ENCODE measurements around the gene GRIA4.

GRIA4 gene

GRCh38 chr11:105635466-105635865, 25.6 kb downstream of the GRIA4 start:
- no peak for DNase-seq (ENCODE audit: low read depth, low spot score)

GRCh38 chr11:105636496-105636895, 26.6 kb downstream of the GRIA4 start:
- no peak for DNase-seq (ENCODE audit: low read depth, low spot score)

More at GRCh38 chr11:105635466-105635865, 25.6 kb downstream of the GRIA4 start:
- no peak overlapping the region for H3K27ac ChIP-seq

DNA sequence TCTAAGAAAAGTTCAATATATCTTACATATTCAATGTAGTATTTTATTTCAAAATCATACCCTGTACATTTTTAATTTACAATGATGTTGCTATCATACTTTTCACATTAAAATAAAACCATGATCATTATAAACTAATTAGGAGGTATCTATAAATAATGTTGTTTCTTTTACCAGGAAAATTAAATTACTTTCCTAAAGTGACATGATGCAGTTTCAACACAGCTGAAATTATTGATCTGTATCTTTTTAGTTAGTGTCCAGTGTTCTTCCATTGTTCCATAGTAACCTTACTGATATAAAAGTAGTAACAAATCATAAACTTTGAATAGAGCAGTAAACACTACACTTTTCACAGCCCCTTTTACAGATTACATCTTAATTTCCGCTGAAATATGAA, 29.7 kb downstream of the GRIA4 start:
- no peak for DNase-seq (ENCODE audit: low read depth, low spot score)
- H3K27ac ChIP-seq: no peak overlapping the region

More at GRCh38 chr11:105636496-105636895, 26.6 kb downstream of the GRIA4 start:
- no peak overlapping the region for H3K27ac ChIP-seq

DNA sequence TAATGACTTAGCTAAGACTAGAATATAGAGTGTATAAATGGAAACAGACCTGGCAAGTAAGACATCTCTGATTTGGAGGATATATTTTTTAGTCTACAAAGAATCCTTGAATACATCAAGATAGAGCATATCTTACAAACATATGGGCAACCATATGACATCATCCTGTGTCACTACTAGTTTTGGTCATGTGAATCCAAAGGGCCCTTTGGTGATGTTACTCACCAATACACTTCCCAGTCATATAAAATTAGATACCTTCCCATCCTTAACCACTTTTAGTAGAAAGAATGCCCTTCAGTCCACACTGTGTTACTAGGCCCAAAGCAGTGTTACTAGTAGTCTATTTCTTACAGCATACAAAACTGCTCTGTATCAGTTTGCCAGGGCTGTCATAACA, 31.6 kb downstream of the GRIA4 start:
- H3K27ac ChIP-seq: no peak overlapping the region
- no peak for DNase-seq (ENCODE audit: low read depth, low spot score)

GRCh38 chr11:105642870-105643269, 33.0 kb downstream of the GRIA4 start:
- DNase-seq (ENCODE audit: low read depth, low spot score): no peak

DNA sequence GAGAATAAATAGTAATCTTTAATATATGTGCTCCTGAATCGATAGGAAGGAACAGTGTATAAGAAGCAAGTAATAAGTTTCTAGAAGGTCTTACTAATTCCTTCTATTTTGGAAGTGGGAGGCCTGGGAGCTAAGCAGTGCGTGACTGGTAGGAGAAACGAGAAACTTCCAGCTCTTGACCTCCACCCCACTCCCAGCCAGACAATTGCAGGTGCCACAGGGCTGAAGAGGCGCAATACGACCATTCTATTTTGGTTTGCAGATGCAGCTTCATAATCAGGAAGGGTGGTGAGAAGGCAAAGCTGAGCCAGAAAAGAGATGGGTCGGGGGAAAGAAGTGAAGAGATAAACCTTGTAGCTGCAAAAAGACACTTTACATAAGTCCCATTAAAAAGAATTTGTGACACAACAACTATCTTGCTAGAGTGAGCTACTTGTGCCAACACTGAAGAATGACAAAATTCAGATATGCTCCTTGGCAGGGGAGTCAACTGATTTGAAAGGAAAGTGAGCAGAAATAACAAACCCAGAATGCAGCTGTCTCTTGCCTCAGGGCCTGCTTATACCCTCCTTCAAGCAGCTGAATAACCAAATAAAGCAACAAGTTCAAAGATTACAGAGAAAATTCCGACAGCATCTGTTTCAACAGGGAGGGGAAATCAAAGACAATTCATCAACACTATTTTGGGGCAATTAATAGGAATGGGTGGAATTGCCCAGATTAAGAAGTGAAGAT, 35.1 kb downstream of the GRIA4 start:
- H3K27ac ChIP-seq: no peak overlapping the region
- DNase-seq (ENCODE audit: low read depth, low spot score): no peak

More at GRCh38 chr11:105642870-105643269, 33.0 kb downstream of the GRIA4 start:
- no peak overlapping the region for H3K27ac ChIP-seq

DNA sequence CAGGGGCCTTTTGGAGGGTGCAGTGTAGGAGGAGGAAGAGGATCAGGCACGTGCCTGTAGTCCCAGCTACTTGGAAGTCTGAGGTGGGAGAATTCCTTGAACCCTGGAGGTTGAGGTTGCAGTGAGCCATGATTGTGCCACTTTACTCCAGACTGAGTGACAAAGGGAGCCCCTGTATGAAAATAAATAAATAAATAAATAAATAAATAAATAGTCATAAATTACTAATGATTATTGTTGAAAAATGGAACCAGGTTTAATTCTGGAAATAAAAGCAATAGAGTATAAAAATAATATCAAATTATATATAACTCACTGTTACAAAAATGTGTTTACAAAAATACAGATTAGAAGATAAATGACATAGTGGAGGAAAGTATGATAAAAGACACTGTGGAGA, 37.9 kb downstream of the GRIA4 start:
- no peak for DNase-seq (ENCODE audit: low read depth, low spot score)
- no peak overlapping the region for H3K27ac ChIP-seq

DNA sequence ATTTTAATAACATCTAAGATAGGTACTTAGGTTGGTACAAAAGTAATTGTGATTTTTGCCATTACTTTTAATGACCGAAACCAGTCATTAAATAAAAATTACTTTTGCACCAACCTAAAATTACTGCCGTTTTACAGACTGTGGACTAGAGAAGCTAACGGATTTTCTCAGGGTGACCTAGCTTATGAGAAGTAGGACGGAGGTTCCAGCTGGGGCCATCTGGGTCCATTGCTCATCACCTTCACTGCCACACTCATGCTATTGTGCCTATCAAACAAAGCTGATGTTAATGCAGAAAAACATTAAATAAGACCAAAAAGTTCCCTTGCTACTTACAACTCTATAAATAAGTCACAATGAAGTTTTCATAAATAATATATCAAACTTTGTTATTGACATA, 38.9 kb downstream of the GRIA4 start:
- DNase-seq (ENCODE audit: low read depth, low spot score): no peak
- H3K27ac ChIP-seq: no peak overlapping the region

- no peak for DNase-seq (ENCODE audit: low read depth, low spot score)
- no peak overlapping the region for H3K27ac ChIP-seq
Observed at GRCh38 chr11:105665281-105665680, 55.4 kb downstream of the GRIA4 start.

GRCh38 chr11:105667441-105667840, 57.6 kb downstream of the GRIA4 start:
- H3K27ac ChIP-seq: no peak overlapping the region
- DNase-seq (ENCODE audit: low read depth, low spot score): no peak

GRCh38 chr11:105670811-105671210, 60.9 kb downstream of the GRIA4 start:
- no peak for DNase-seq (ENCODE audit: low read depth, low spot score)
- no peak overlapping the region for H3K27ac ChIP-seq

DNA sequence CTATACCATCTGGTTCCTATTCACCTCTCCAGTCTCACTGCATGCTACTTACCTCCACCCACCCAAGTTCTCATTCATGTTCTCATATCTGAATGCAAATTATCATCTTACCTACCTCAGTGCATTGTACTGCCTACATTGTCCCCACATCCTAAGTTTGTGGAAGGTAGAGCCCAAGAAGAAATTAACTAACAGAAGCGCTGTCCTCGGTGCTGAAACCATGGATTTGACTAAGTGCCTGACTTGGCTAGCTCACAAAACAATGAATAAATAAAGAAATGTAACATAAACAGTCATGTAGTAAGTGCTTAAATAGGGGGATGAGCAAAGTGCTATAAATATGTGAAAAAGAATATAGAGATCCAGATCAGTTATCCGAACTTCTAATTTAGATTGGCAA, 63.2 kb downstream of the GRIA4 start:
- no peak for DNase-seq (ENCODE audit: low read depth, low spot score)
- no peak overlapping the region for H3K27ac ChIP-seq

DNA sequence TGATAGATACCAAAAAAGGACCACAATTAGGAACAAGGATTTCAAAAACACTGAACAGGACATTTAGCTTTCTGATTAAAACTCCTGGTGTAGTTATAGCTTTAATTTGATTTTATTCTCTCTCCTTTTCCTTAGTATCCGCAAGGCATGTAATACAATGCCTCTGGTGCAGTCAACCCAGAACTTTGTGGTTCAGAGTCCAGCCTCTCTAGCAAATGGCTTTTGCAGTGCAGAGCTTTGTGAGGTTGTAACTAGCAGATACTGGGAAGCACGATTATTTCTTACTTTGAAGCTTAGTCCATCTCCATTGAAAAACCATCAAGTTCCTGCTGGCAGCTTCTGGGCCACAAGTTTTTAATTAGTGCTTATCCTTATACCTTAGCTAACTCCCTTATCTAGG, 79.8 kb downstream of the GRIA4 start:
- no peak overlapping the region for H3K27ac ChIP-seq

DNA sequence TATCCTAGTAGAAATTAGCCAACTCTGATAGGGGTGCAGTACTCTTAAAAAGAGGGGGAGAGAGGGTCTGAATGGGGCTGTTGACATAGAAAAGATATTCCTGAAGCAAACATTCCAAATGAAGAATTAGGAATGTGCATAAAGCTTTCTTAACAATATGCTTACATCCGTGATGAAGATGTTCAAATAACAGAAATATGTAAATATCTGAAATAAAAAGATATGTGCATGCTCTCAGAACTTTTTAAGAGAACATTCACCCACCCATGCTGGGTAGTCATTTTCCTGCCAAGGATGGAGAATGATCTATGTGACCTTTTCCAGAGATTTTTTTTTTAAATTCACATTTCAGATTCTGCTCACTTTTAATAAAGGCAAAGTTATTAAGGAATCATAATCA, 80.6 kb downstream of the GRIA4 start:
- DNase-seq (ENCODE audit: low read depth, low spot score): no peak
- no peak overlapping the region for H3K27ac ChIP-seq

More for the DNA sequence above, 79.8 kb downstream of the GRIA4 start:
- DNase-seq (ENCODE audit: low read depth, low spot score): no peak

DNA sequence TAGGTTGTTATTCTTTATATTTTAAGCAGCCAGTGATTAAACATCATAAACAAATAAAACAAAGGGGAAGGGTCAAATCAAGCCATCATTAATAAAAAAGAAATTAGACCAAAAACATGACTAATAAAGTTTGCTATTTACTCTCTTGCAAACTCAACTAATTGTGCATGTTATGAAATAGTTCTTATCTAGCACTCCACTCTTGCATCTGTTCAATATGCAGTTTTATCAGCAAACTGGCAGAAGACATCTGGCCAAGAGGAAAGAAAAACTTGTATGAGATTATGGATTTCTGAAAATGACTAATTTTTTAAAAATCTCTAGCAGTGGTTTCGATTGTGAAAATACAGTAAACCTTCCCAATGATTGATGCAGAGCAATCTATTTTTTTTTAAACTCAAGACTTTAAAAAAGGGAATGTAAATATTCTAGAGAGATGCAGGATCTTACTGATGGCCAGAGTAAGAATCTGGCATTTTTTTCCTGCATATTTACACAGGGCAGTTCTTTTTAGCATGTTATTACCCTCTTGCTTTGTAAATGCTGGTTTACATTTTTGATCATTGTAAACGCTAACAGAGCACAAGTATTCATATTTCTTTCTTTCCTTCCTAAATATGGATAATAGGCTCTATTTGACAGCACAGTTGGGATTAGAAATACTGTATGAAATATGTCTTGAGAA, 83.3 kb downstream of the GRIA4 start:
- no peak for DNase-seq (ENCODE audit: low read depth, low spot score)

GRCh38 chr11:105696000-105696399, 86.1 kb downstream of the GRIA4 start:
- H3K27ac ChIP-seq: no peak overlapping the region
- DNase-seq (ENCODE audit: low read depth, low spot score): no peak

More for the DNA sequence above, 83.3 kb downstream of the GRIA4 start:
- no peak overlapping the region for H3K27ac ChIP-seq

DNA sequence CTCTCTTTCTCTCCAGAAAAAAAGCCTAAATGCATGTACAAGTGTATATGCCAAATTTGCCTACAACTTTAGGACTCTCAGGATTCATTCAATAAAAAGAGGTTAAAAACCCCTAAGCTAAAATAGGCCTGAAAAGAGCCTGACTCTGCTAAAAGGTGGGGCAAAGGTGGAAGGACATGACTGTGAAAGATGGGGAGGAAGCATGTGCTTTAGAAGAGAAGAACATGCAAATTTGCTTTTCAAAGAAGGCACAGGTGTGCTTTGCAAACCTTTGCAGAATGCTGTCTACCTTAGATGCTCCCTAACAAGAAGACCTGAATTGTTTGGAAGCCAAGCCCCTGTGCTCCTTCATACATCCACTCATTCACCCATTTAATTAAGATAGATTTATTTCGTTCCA, 87.4 kb downstream of the GRIA4 start:
- no peak for DNase-seq (ENCODE audit: low read depth, low spot score)
- no peak overlapping the region for H3K27ac ChIP-seq

DNA sequence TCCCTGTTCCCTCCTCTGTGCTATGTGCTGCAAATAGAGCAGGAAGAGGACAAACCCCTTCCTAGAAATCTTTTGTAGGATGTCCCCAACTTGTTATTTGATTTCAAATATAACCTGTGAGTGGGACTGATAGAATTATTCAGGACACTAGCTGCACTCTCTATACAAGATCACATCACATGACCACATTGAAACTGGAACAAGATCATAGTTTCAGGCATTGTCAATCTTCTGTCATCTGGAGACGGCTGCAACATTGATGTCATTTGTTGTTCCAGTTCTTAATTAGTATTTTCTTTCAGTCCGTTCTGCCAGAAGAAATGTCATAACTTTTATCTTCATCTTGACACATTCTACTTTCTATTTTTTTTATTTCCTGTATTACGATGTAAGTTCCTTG, 89.3 kb downstream of the GRIA4 start:
- no peak overlapping the region for H3K27ac ChIP-seq

GRCh38 chr11:105700271-105700670, 90.4 kb downstream of the GRIA4 start:
- no peak overlapping the region for H3K27ac ChIP-seq
- DNase-seq (ENCODE audit: low read depth, low spot score): no peak

More for the DNA sequence above, 89.3 kb downstream of the GRIA4 start:
- no peak for DNase-seq (ENCODE audit: low read depth, low spot score)

DNA sequence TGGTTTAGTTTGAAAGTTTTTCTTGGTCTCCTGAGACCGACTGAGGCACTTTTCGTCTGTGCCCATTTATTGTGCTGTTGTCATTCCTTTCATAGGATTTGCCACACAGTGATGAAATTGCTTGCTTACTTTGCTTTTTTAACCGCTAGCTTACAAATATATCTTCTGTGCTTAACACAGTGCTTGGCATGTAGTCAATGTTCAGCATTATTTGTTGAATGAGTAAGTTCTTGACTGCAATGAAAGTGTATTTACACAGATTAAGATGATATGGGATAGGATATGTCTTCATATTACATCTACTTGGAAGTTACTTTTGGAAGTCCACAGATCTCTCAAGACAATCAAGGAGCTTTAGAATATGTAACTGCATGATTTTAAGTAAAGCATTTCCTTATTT, 91.2 kb downstream of the GRIA4 start:
- DNase-seq (ENCODE audit: low read depth, low spot score): peak; percentile 18
- no peak overlapping the region for H3K27ac ChIP-seq

DNA sequence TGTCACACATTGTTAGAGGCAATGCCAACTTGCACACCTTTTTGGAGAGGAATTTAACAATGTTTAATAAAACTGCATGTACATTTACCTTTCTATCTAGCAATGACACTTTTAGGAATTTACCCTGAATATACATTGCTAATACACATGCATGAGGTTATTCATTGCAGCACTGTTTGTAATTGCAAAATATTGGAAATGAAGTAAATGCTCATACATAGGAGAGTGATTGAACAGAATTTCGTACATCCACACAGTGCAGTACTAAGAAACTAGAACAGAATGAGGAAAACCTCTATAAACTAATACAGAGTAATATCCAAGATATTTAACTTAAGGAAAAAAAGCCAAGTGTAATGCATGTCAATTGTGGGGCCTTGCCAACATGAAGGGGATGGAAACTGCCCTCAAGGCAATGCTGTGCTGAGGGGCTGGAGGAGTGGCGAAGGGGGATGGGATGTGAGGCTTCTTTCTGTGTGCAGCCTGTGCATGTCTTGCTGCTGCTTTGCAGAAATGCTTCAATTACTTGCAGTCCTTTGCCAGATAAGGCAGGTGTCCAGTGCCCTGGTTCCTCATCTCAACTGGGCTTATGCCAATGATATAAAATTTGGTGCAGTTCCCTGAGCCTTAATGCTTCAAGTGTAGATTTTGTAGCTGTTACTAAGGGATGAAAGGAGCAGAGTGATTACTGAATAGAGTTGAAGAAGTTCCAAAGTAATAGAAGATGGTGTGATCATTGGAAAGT, 96.1 kb downstream of the GRIA4 start:
- no peak for DNase-seq (ENCODE audit: low read depth, low spot score)
- H3K27ac ChIP-seq: no peak overlapping the region

Measured in epithelial cell of prostate (primary cell).